Stimulated activated CD4-positive, alpha-beta T cell treated with anti-CD3 and anti-CD28 coated beads, Interleukin-2, amount 100 ng/mL, for 48 hours (primary cell): ENCODE data around the gene BBS9.

Experiments used
- DNase-seq, 2 donors: peaks; one replicate each; pipeline ENCODE4 v3.0.0-alpha.2; 2020

The BBS9 gene

DNA sequence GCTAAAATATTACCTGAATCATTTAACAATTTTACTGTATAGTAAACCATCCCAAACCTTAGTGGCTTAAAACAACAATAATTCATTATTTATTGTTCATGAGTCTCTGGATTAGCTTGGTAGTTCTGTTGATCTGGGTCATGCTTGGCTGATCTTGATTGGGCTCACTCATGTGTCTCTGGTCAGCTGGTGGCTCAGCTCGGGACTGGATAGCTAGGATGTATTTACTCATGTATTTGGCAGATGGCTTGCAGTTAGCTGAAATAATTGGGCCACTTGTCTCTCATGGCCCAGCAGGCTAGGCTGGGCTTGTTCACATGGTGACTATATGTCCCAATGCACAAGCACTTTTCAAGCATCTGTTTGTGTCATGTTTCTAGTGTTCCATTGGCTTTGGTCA, 262.8 kb downstream of the BBS9 start:
- no peak for DNase-seq

GRCh38 chr7:33393770-33394169, 264.4 kb downstream of the BBS9 start:
- DNase-seq: no peak

DNA sequence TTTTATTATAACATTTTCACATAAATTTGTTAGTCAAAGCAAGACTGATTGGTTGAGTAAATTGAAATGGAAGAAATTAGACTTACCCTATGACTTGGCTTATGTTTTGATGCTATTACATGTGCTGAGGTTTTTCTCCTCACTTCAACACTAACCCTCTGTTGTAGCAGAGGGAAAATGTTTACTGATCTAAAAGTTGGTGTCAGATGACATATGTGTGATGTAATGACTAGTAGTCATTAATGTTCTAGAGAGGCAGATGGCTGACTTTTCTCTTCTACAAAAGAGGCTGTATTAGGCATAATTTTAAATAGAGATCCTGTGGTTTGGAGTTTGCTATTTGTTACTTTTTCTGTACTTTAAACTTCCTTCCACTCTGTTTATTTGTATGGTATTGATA, 266.0 kb downstream of the BBS9 start:
- DNase-seq: no peak

- DNase-seq: no peak
Measured at GRCh38 chr7:33399528-33400213, 270.3 kb downstream of the BBS9 start.

- DNase-seq: no peak
Measured at GRCh38 chr7:33400214-33400538, 270.8 kb downstream of the BBS9 start.

DNA sequence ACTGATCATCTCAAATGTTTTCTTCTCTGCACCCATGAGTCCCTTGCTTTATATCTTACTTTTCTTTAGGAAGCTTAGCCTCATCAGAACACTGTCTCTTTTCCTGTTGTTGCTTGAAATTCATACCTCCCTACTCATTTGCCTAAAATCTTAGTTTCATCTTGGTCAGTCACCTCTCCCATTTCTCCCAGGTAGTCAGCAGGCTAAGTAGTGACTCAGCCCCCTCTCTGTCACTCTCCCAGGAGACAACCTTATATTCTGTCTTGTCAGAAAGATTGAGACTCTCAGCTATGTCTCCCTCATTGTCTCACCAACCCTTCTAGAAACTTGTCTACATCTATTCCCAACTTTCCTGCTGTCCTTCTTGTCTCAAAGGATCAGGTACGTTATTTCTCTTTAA, 280.9 kb downstream of the BBS9 start:
- DNase-seq: no peak

- DNase-seq: no peak
Measured at GRCh38 chr7:33411020-33411419, 281.7 kb downstream of the BBS9 start.

GRCh38 chr7:33412331-33412730, 283.0 kb downstream of the BBS9 start:
- DNase-seq: no peak

DNA sequence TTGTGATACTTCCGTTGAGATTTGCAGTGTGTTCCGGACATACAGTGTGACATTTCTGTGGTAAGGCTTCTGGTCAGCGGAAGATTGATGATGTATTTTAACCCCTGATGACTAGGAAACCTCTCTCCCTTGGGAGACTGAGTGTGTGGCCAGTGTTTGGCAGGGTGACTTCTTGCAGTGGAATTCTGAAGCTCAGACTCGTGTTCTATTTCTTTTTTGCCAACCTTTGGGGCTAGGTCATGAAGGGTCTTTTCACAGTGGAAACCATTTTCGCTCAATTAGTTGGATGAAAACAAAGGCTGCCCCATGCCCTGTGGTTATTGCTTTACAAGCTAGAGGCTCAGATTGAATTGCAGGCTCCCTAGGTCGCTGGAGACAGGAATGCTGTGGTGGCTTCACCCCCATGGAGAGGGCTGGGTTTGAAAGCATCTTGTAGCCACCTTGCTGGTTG, 288.9 kb downstream of the BBS9 start:
- no peak for DNase-seq

DNA sequence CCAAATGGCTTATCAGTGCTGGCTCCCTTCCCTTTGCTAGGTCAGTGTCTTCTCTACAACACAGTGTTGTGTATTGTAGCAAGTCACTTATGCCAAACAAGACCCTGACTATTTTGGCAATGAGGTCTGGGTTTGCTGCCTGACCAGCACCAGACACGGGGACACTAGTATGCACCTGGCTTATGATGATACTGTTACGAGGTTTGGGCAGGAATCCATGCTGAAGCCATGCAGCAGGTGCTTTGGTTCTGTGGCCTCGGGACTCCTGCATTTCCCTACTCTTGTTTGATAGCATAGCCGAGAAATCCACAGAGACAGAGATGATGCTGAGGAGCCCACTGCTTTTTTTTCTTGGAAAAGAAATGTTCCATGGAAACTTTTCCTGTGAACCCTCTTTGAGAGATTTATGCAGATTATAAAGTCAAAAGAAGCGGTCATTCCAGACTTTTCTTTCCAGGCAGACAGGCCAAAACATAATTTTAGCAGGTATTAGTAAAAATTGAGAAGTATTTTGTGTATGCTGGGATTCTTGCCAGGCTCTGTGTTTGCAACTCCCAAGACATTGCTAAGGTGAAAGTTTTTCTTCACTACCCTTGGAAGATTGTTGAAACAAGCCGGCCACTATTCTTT, 291.1 kb downstream of the BBS9 start:
- DNase-seq: no peak

DNA sequence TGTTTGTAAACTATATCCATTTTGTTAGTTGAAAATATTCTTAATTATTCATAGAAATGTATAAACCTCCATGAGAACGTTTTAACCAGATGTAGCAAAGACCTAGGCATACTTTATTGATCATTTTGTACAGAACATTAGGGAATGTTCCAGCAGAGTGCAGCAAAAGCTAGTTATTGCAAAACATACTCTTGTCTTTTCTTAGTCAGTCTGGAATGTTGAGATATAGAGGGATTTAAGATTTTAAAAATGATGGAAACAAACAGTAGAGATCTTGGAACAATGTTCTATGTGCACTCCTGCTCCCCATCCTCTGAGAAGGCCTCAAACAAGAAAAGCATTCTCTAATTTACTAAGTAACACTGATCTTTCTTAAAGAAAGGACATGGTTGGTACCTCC, 292.1 kb downstream of the BBS9 start:
- no peak for DNase-seq

- DNase-seq: no peak
Measured at GRCh38 chr7:33422141-33422540, 292.8 kb downstream of the BBS9 start.

GRCh38 chr7:33422825-33423645, 293.7 kb downstream of the BBS9 start:
- no peak for DNase-seq

- DNase-seq: peak in 1 of 2 donors; percentile 1
Measured at GRCh38 chr7:33423646-33424020, 294.3 kb downstream of the BBS9 start.

- DNase-seq: no peak
Measured at GRCh38 chr7:33425395-33425794, 296.0 kb downstream of the BBS9 start.

DNA sequence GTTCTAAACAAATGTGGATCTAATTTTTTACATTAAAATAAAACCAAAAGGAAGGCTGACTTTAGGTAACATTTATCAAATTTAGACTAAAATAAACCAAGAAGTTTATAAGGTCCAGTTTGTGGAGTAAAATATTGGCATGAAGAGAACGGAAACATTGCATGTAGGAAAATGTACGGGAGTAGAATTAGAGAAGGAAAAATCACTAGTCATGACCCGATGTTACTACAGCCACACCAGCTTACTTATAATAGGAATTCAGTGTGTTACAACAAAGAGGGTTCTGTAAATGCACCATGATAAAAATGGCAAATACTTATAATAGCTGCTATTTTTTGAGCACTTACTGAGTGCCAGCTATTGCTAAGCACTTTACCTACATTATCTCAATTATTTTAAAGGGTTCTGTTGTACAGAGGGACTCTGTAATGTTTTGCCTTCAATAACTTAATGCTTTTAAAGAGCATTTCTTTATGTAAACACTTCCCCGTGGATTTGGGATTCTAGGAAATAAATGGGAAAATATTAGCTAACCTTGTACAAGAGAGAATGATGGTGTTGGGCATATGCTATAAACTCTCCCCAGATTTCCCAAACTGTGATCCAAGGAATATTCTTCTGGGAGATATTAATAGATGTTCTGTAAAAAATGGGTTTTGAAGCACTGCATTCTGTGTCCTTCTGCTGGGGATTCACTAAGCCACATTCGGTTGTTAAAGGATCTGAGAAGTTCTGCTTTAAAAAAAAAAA, 296.7 kb downstream of the BBS9 start:
- DNase-seq: no peak

GRCh38 chr7:33428415-33428814, 299.1 kb downstream of the BBS9 start:
- DNase-seq: no peak

- no peak for DNase-seq
Measured at GRCh38 chr7:33431543-33431942, 302.2 kb downstream of the BBS9 start.

GRCh38 chr7:33432821-33433220, 303.5 kb downstream of the BBS9 start:
- DNase-seq: no peak

DNA sequence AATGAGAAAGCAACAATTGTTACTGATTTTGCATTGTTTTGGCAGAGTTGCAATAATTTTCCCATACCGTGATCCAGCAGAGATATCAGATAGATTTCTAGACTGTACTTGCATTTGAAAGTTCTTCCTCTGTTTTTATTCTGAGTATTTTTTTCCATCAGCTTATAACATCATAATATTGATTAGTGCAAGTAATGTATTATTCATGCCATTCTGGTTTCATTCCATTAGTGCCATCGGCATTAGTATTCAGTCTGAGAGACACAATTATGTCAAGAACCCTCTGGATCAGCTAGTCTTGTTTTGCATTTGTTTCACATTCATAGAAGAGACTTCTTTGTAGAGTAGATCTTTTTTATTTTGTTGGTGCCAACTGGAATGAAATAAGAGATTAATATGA, 304.0 kb downstream of the BBS9 start:
- DNase-seq: no peak

GRCh38 chr7:33444511-33444910, 315.1 kb downstream of the BBS9 start:
- DNase-seq: no peak

GRCh38 chr7:33446551-33446950, 317.2 kb downstream of the BBS9 start:
- DNase-seq: no peak

DNA sequence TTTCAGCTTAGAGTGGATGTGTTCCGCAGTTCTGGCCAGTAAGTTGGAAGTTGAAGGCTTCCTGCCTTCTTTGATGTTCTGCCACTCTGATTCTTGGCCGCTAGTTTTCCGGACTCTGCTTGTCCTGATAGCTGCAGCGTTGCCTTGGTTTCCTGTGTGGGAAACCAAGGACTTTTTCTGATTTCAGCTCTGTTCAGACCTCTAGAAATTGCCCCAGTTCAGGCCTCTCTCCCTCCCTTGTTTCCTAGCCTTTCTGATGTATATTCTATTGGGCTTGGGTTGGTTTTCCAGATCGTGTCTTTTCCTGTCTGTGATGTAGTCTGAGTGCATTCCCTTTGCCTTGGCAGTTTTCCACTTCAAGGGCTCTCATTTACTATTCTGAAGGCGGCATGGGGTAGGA, 318.7 kb downstream of the BBS9 start:
- no peak for DNase-seq
